Measurements from ENCODE around the gene ECI2. TPM values are rescaled to one million over a fixed set of nuclear protein-coding genes. Genes with fewer than 3 reads are reported as not detected.

ECI2 gene
- total RNA-seq, 1 donor from 2014 or later: 49.1 TPM

- H3K27ac ChIP-seq: no peak overlapping the region
- DNase-seq (ENCODE audit: low spot score): no peak
- no peak overlapping the region for H2AFZ ChIP-seq (replicated peaks)
- Mint-ChIP-seq H3K4me3 (no peak overlapping the region), H3K9me3 (no peaks in the 10 kb centered on the region), H3K4me1 (peaks cover 9% of the 10 kb centered on the region), H3K36me3 (no peaks in the 10 kb centered on the region), H3K27me3 (ENCODE audit: insufficient read depth, low read depth) (no peaks in the 10 kb centered on the region), H3K27ac (no peak overlapping the region)
- no peak for TF ChIP-seq EZH2 (IDR thresholded peaks at IDR 0.05)
- no peak for TF ChIP-seq CTCF (IDR thresholded peaks at IDR 0.05)
- no peak for TF ChIP-seq EZH2phosphoT487 (IDR thresholded peaks at IDR 0.05)
- no peaks in the 10 kb centered on the region for H3K9me3 ChIP-seq (ENCODE audit: low read depth)
- no peak overlapping the region for H3K4me3 ChIP-seq
- H3K79me2 ChIP-seq (ENCODE audit: low read depth): no peaks in the 10 kb centered on the region
- H3F3A ChIP-seq (ENCODE audit: low read depth): no peaks in the 10 kb centered on the region
- H3K9ac ChIP-seq: no peak overlapping the region
- H4K20me1 ChIP-seq (ENCODE audit: low read depth): no peaks in the 10 kb centered on the region
- no peaks in the 10 kb centered on the region for H3K27me3 ChIP-seq
- no peaks in the 10 kb centered on the region for H3K36me3 ChIP-seq
- H3K4me1 ChIP-seq: peaks cover 5% of the 10 kb centered on the region
- H3K4me2 ChIP-seq: no peak overlapping the region
Measured at GRCh38 chr6:4159491-4159890, 24.1 kb upstream of the ECI2 start.

- no peaks in the 10 kb centered on the region for H3K36me3 ChIP-seq
- H3K9ac ChIP-seq: no peak overlapping the region
- no peak overlapping the region for H3K27ac Mint-ChIP-seq
- DNase-seq (ENCODE audit: low spot score): no peak
- no peaks in the 10 kb centered on the region for H3K9me3 Mint-ChIP-seq
- no peak overlapping the region for H2AFZ ChIP-seq (replicated peaks)
- no peaks in the 10 kb centered on the region for H3K27me3 ChIP-seq
- no peaks in the 10 kb centered on the region for H3K9me3 ChIP-seq (ENCODE audit: low read depth)
- H3K27ac ChIP-seq: no peak overlapping the region
- no peaks in the 10 kb centered on the region for H3K36me3 Mint-ChIP-seq
- no peaks in the 10 kb centered on the region for H3F3A ChIP-seq (ENCODE audit: low read depth)
- no peak overlapping the region for H3K4me2 ChIP-seq
- no peaks in the 10 kb centered on the region for H3K79me2 ChIP-seq (ENCODE audit: low read depth)
- H4K20me1 ChIP-seq (ENCODE audit: low read depth): no peaks in the 10 kb centered on the region
- H3K4me1 ChIP-seq: peaks cover 3% of the 10 kb centered on the region
- no peaks in the 10 kb centered on the region for H3K4me1 Mint-ChIP-seq
- TF ChIP-seq EZH2phosphoT487 (IDR thresholded peaks at IDR 0.05) (no peak), EZH2 (IDR thresholded peaks at IDR 0.05) (no peak), CTCF (IDR thresholded peaks at IDR 0.05) (no peak)
- no peak overlapping the region for H3K4me3 ChIP-seq
- H3K27me3 Mint-ChIP-seq (ENCODE audit: insufficient read depth, low read depth): no peaks in the 10 kb centered on the region
- H3K4me3 Mint-ChIP-seq: no peak overlapping the region
Measured at GRCh38 chr6:4157506-4157905, 22.1 kb upstream of the ECI2 start.

GRCh38 chr6:4155848-4156466 is 20.6 kb upstream of the ECI2 start:
- no peak overlapping the region for H3K9ac ChIP-seq
- no peak overlapping the region for H3K4me2 ChIP-seq
- peak overlapping the region; percentile 74 for H2AFZ ChIP-seq (replicated peaks)
- H4K20me1 ChIP-seq (ENCODE audit: low read depth): no peaks in the 10 kb centered on the region
- DNase-seq (ENCODE audit: low spot score): peak; percentile 84
- H3K27ac Mint-ChIP-seq: no peak overlapping the region
- no peaks in the 10 kb centered on the region for H3F3A ChIP-seq (ENCODE audit: low read depth)
- TF ChIP-seq EZH2phosphoT487 (IDR thresholded peaks at IDR 0.05): no peak
- TF ChIP-seq CTCF (IDR thresholded peaks at IDR 0.05): peak; percentile 84
- H3K27me3 Mint-ChIP-seq (ENCODE audit: insufficient read depth, low read depth): no peaks in the 10 kb centered on the region
- H3K27ac ChIP-seq: no peak overlapping the region
- H3K79me2 ChIP-seq (ENCODE audit: low read depth): no peaks in the 10 kb centered on the region
- no peak overlapping the region for H3K4me3 ChIP-seq
- no peaks in the 10 kb centered on the region for H3K36me3 Mint-ChIP-seq
- no peaks in the 10 kb centered on the region for H3K36me3 ChIP-seq
- H3K9me3 ChIP-seq (ENCODE audit: low read depth): no peaks in the 10 kb centered on the region
- no peaks in the 10 kb centered on the region for H3K27me3 ChIP-seq
- H3K9me3 Mint-ChIP-seq: no peaks in the 10 kb centered on the region
- no peaks in the 10 kb centered on the region for H3K4me1 ChIP-seq
- no peak overlapping the region for H3K4me3 Mint-ChIP-seq
- no peaks in the 10 kb centered on the region for H3K4me1 Mint-ChIP-seq
